Panc1 (cell line): ENCODE results near the gene TP53BP2. TPM values are rescaled to one million over a fixed set of nuclear protein-coding genes. Genes with fewer than 3 reads are reported as not detected.

ENCODE experiments used
- ATAC-seq: fragments of 200-7000 bp; cut with Tn5 transposase; 2 replicates; pipeline ENCODE4 v1.9.1; 2020; ENCODE audit warnings: mild to moderate bottlenecking, moderate library complexity
- BruUV-seq: library from RNA; stranded (reverse); fragments of 400-500 nt; replicated peaks from 2 replicates; lab custom pipeline; 2021; lab: Mats Ljungman, UMichigan
- CTCF ChIA-PET: fragments of 300-600 bp; sonication (Branson Sonifier 250); formaldehyde crosslinking; loops from one replicate; lab custom pipeline; 2022; ENCODE audit warnings: antibody characterized with exemption; lab: Charles Lee
- POLR2A ChIA-PET: fragments of 300-600 bp; sonication (Branson Sonifier 250); formaldehyde crosslinking; loops from one replicate; lab custom pipeline; 2022; ENCODE audit warnings: antibody characterized with exemption; lab: Charles Lee
- DNase-seq: peaks from one replicate; pipeline ENCODE4 v3.0.0-alpha.2; 2010; ENCODE audit warnings: low read depth, low spot score
- H3K27ac ChIP-seq: 2 replicates; pipeline ENCODE4 v1.5.1; 2011; ENCODE audit warnings: mild to moderate bottlenecking, low read length, inconsistent platforms
- H3K27me3 ChIP-seq: fragments of 200-500 bp; sonication (Bioruptor generic); 2 replicates; pipeline ENCODE4 v1.6.0; 2014; ENCODE audit warnings: low read length, inconsistent platforms; ENCODE audit not compliant: control insufficient read depth, insufficient read depth
- H3K36me3 ChIP-seq: fragments of 200-500 bp; sonication (Bioruptor generic); 2 replicates; pipeline ENCODE4 v1.5.1; 2014; ENCODE audit warnings: inconsistent platforms, mild to moderate bottlenecking, low read length, moderate library complexity; ENCODE audit not compliant: control insufficient read depth, insufficient read depth
- H3K4me1 ChIP-seq: 2 replicates; pipeline ENCODE4 v1.5.1; 2011; ENCODE audit warnings: inconsistent platforms, mild to moderate bottlenecking, low read length, moderate library complexity; ENCODE audit not compliant: control insufficient read depth, insufficient read depth
- H3K4me3 ChIP-seq, 2 experiments: 2 replicates each; pipeline ENCODE4 v1.5.1; 2011 to 2012; ENCODE audit warnings: low read depth in 2 of 2, low read length in 2 of 2, mild to moderate bottlenecking in 2 of 2, inconsistent platforms in 1 of 2, moderate library complexity in 1 of 2
- H3K9me3 ChIP-seq: fragments of 200-500 bp; sonication (Bioruptor generic); 2 replicates; pipeline ENCODE4 v1.5.1; 2014; ENCODE audit warnings: low read depth, mild to moderate bottlenecking, inconsistent platforms, low read length, moderate library complexity; ENCODE audit not compliant: control insufficient read depth, insufficient read depth
- CTCF ChIP-seq: fragments of 450-650 bp; IDR thresholded peaks from 2 replicates; pipeline ENCODE4 v1.5.1; 2017; ENCODE audit warnings: mild to moderate bottlenecking
- POLR2AphosphoS5 ChIP-seq: IDR thresholded peaks from 2 replicates; pipeline ENCODE4 v1.6.1; 2012; ENCODE audit warnings: mild to moderate bottlenecking, low read depth, low read length, moderate library complexity
- REST ChIP-seq, 2 experiments: IDR thresholded peaks; 2 replicates each; pipeline ENCODE4 v1.6.1; 2011 to 2012; ENCODE audit warnings: low read depth in 2 of 2, control low read depth in 1 of 2, low read length in 1 of 2, mild to moderate bottlenecking in 1 of 2, moderate library complexity in 1 of 2; ENCODE audit not compliant: insufficient read depth in 1 of 2
- SIN3A ChIP-seq: IDR thresholded peaks from 2 replicates; pipeline ENCODE4 v1.6.1; 2012; ENCODE audit warnings: low read depth, mild to moderate bottlenecking, low read length, moderate library complexity, borderline replicate concordance; ENCODE audit not compliant: insufficient read depth
- TCF7L2 ChIP-seq: IDR thresholded peaks from 2 replicates; pipeline ENCODE4 v1.6.1; 2011; ENCODE audit warnings: mild to moderate bottlenecking, low read depth, low read length, inconsistent platforms
- in situ Hi-C: cut with HindIII; loops from 2 replicates; pipeline ENCODE4 v1.10.0; 2016; ENCODE audit warnings: low sequenced_read_pairs, low pct_unique_long_range_greater_than_20kb
- intact Hi-C: fragments of 100-400 bp; cut with micrococcal nuclease; formaldehyde crosslinking; loops from one replicate; pipeline ENCODE4 v1.10.0; 2022; ENCODE audit not compliant: unreplicated experiment
- total RNA-seq: library from RNA; stranded (reverse); gene quantifications from one replicate; pipeline ENCODE4 v1.2.1, GENCODE V29; 2021; ENCODE audit not compliant: unreplicated experiment

The TP53BP2 gene
- total RNA-seq, 1 experiment from 2014 or later = 51.4 TPM

- Histone ChIP-seq H3K36me3 (no peaks in the 10 kb centered on the region), H3K4me3 (no peak overlapping the region), H3K27me3 (no peaks in the 10 kb centered on the region), H3K27ac (peak overlapping the region; percentile 20; the same call in 1 of the 2 replicates), H3K4me1 (peaks cover 62% of the 10 kb centered on the region), H3K9me3 (no peaks in the 10 kb centered on the region)
- TF ChIP-seq REST (IDR thresholded peaks at IDR 0.05; ENCODE audit: insufficient read depth in 1 of 2, low read depth in 2 of 2, low read length in 1 of 2) (no peak), TCF7L2 (no peak), POLR2AphosphoS5 (no peak), SIN3A (no peak), CTCF (no peak)
- POLR2A ChIA-PET = no interaction called here
- in situ Hi-C loops = no loop called here
- no TSS peak for BruUV-seq
- DNase-seq (no peak), ATAC-seq (no peak)
- CTCF ChIA-PET = no interaction called here
- intact Hi-C loops = no loop called here
Measured at GRCh38 chr1:223835754-223836153, 10.0 kb downstream of the TP53BP2 start.

- TF ChIP-seq REST (IDR thresholded peaks at IDR 0.05; ENCODE audit: insufficient read depth in 1 of 2, low read depth in 2 of 2, low read length in 1 of 2) (no peak), TCF7L2 (no peak), CTCF (no peak), POLR2AphosphoS5 (no peak), SIN3A (no peak)
- Histone ChIP-seq H3K27ac (no peak overlapping the region), H3K4me1 (peaks cover 55% of the 10 kb centered on the region), H3K36me3 (no peaks in the 10 kb centered on the region), H3K9me3 (no peaks in the 10 kb centered on the region), H3K4me3 (no peak overlapping the region), H3K27me3 (no peaks in the 10 kb centered on the region)
- ATAC-seq (no peak), DNase-seq (no peak)
- ChIA-PET CTCF (no interaction called here), POLR2A (no interaction called here)
- no TSS peak for BruUV-seq
- intact Hi-C loops (no loop called here), in situ Hi-C loops (no loop called here)
Measured at GRCh38 chr1:223834660-223835263, 11.0 kb downstream of the TP53BP2 start.
